Cardiac muscle cell (in vitro differentiated cells and primary cell): Measurements from ENCODE around the gene IRF4. TPM values are rescaled to one million over a fixed set of nuclear protein-coding genes. Genes with fewer than 3 reads are reported as not detected.

ENCODE experiments used
- DNase-seq, 2 donors: peaks; one replicate each; pipeline versions ENCODE4 v3.0.0 to v3.0.0-alpha.2; 2010 to 2017; ENCODE audit warnings: low read depth in 1 of 2, low spot score in 1 of 2
- H3K27ac ChIP-seq: fragments of 200-600 bp; sonication (generic); 2 replicates; pipeline ENCODE4 v1.5.1; 2016
- H3K27me3 ChIP-seq: fragments of 200-600 bp; sonication (generic); 2 replicates; pipeline ENCODE4 v1.6.0; 2016; ENCODE audit warnings: control low read depth
- H3K36me3 ChIP-seq: fragments of 200-600 bp; sonication (generic); 2 replicates; pipeline ENCODE4 v1.5.1; 2016; ENCODE audit warnings: control low read depth
- H3K4me1 ChIP-seq: fragments of 200-600 bp; sonication (generic); 2 replicates; pipeline ENCODE4 v1.8.1; 2017; ENCODE audit warnings: low read depth, mild to moderate bottlenecking, mixed run types
- H3K4me3 ChIP-seq: fragments of 200-600 bp; sonication (generic); 2 replicates; pipeline ENCODE4 v1.5.1; 2016; ENCODE audit warnings: mild to moderate bottlenecking
- H3K9me3 ChIP-seq: fragments of 200-600 bp; sonication (generic); 2 replicates; pipeline ENCODE4 v1.5.1; 2017; ENCODE audit warnings: low read depth, mild to moderate bottlenecking, control low read depth
- polyA plus RNA-seq: library from polyadenylated mRNA; unstranded; fragments of >200 nt; fragmentation: Nextera tagmentation; extraction: Ambion mirVana; gene quantifications from 2 replicates; pipeline ENCODE4 v1.2.1, GENCODE V29; 2016
- total RNA-seq: library from RNA; depleted of rRNA; stranded (reverse); fragments of >200 nt; gene quantifications from 2 replicates; pipeline ENCODE4 v1.2.3, GENCODE V29; 2016
- TF ChIP-seq, protein P1 (sequence below): IDR thresholded peaks from 2 replicates; pipeline ENCODE4 v1.5.1; 2012; ENCODE audit warnings: low read depth, mild to moderate bottlenecking, low read length

Gene IRF4
- total and polyA plus RNA-seq, 2 experiments from 2014 or later = not detected

DNA sequence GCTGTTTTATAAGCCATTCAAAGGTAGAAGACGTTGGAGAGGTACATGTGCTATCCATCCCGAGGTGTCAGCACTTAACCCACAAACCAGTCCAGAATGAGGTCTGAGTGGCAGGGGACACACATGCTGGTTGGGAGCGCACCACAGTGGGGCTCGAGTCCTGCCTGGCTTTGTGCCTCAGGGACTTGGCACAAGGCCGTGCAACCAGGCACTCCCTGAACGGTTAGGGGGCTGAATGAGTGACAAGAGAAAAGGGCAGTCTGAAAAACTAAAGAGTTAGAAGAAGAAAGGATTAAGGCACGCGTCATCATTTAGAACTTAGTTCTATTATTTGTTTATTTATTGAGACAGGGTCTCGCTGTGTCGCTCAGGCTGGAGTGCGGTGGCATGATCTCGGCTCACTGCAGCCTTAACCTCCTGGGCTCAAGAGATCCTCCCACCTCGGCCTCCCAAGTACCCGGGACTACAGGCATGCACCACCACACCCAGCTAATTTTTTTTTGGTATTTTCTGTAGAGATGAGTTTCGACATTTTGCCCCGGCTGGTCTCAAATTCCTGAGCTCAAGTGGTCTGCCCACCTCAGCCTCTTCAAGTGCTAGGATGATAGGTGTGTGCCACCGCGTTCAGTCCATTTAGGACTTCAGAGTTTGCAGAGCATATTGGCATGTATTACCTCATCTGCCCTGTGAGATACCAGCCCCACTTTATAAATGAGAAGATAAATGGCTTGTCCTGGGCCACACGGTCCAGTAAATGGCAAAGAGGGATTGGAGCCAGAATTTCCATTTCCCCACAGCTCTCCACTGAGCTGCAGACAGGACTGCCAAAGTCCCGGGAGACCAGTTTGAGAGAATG lies 47.4 kb upstream of the IRF4 start:
- TF ChIP-seq, protein P1, sequence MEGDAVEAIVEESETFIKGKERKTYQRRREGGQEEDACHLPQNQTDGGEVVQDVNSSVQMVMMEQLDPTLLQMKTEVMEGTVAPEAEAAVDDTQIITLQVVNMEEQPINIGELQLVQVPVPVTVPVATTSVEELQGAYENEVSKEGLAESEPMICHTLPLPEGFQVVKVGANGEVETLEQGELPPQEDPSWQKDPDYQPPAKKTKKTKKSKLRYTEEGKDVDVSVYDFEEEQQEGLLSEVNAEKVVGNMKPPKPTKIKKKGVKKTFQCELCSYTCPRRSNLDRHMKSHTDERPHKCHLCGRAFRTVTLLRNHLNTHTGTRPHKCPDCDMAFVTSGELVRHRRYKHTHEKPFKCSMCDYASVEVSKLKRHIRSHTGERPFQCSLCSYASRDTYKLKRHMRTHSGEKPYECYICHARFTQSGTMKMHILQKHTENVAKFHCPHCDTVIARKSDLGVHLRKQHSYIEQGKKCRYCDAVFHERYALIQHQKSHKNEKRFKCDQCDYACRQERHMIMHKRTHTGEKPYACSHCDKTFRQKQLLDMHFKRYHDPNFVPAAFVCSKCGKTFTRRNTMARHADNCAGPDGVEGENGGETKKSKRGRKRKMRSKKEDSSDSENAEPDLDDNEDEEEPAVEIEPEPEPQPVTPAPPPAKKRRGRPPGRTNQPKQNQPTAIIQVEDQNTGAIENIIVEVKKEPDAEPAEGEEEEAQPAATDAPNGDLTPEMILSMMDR = no peak
- no peaks in the 10 kb centered on the region for H3K4me1 ChIP-seq
- no peak overlapping the region for H3K27ac ChIP-seq
- no peak for DNase-seq
- H3K4me3 ChIP-seq = no peak overlapping the region
- H3K9me3 ChIP-seq = no peaks in the 10 kb centered on the region
- H3K27me3 ChIP-seq = no peaks in the 10 kb centered on the region
- H3K36me3 ChIP-seq = no peaks in the 10 kb centered on the region

DNA sequence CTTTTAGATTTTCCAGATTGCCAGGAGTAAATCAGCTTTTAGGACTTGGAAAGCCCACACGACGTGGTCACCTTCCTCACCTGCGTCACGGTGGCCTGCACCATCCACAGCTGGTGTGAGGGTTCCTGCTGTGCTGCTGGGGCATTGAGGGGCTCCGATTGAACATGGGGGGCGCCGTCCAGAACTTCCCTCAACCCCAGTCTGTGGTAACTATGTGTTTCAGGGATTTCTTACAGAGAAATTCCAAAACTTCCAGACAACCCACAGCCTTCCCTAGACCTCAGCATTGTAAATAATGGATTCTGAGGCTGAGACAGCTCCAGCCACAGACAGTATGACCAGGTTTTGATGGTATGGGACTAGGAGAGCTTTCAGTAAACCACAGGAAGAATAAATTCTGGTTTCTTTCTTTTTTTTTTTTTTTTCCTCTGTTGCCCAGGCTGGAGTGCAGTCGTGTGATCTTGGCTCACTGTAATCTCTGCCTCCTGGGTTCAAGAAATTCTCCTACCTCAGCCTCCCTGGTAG lies 46.7 kb upstream of the IRF4 start:
- no peaks in the 10 kb centered on the region for H3K27me3 ChIP-seq

GRCh38 chr6:345747-346385 lies 45.7 kb upstream of the IRF4 start:
- no peak overlapping the region for H3K4me3 ChIP-seq
- TF ChIP-seq, protein P1 = no peak
- no peaks in the 10 kb centered on the region for H3K4me1 ChIP-seq
- no peaks in the 10 kb centered on the region for H3K9me3 ChIP-seq
- no peak overlapping the region for H3K27ac ChIP-seq
- H3K27me3 ChIP-seq = no peaks in the 10 kb centered on the region
- peak in 1 of 2 donors; percentile 30 for DNase-seq
- no peaks in the 10 kb centered on the region for H3K36me3 ChIP-seq

More for the DNA sequence above, 46.7 kb upstream of the IRF4 start:
- no peak overlapping the region for H3K4me3 ChIP-seq
- H3K4me1 ChIP-seq = no peaks in the 10 kb centered on the region
- H3K36me3 ChIP-seq = no peaks in the 10 kb centered on the region
- no peak for DNase-seq
- TF ChIP-seq, protein P1 = no peak
- no peaks in the 10 kb centered on the region for H3K9me3 ChIP-seq
- no peak overlapping the region for H3K27ac ChIP-seq

- peak in 1 of 2 donors; percentile 20 for DNase-seq
- TF ChIP-seq, protein P1 = no peak
- no peaks in the 10 kb centered on the region for H3K9me3 ChIP-seq
- H3K36me3 ChIP-seq = no peaks in the 10 kb centered on the region
- H3K4me1 ChIP-seq = no peaks in the 10 kb centered on the region
- H3K27me3 ChIP-seq = no peaks in the 10 kb centered on the region
- no peak overlapping the region for H3K4me3 ChIP-seq
- H3K27ac ChIP-seq = no peak overlapping the region
These were observed 45.0 kb upstream of the IRF4 start for GRCh38 chr6:346386-347030.

- H3K9me3 ChIP-seq = no peaks in the 10 kb centered on the region
- H3K4me3 ChIP-seq = no peak overlapping the region
- no peaks in the 10 kb centered on the region for H3K27me3 ChIP-seq
- no peaks in the 10 kb centered on the region for H3K36me3 ChIP-seq
- DNase-seq = no peak
- no peaks in the 10 kb centered on the region for H3K4me1 ChIP-seq
- H3K27ac ChIP-seq = no peak overlapping the region
- TF ChIP-seq, protein P1 = no peak
These were observed 44.3 kb upstream of the IRF4 start for GRCh38 chr6:347232-347631.
